A673 (cell line): ENCODE measurements around the gene LYRM4.

Source experiments
- EZH2 ChIP-seq: fragments of 200-600 bp; sonication (generic); IDR thresholded peaks from 2 replicates; pipeline ENCODE4 v1.6.1; 2017; ENCODE audit warnings: borderline replicate concordance, low read depth, mild to moderate bottlenecking, mixed read lengths, antibody characterized with exemption, low read length; ENCODE audit not compliant: poor library complexity, severe bottlenecking
- TF ChIP-seq, protein P1 (sequence below): fragments of 300-800, 200-600 bp; sonication (generic); conservative IDR thresholded peaks from 2 replicates; pipeline ENCODE4 v1.5.1; 2017; ENCODE audit warnings: low read depth, mild to moderate bottlenecking, antibody characterized with exemption, low read length, moderate library complexity, mixed read lengths

DNA sequence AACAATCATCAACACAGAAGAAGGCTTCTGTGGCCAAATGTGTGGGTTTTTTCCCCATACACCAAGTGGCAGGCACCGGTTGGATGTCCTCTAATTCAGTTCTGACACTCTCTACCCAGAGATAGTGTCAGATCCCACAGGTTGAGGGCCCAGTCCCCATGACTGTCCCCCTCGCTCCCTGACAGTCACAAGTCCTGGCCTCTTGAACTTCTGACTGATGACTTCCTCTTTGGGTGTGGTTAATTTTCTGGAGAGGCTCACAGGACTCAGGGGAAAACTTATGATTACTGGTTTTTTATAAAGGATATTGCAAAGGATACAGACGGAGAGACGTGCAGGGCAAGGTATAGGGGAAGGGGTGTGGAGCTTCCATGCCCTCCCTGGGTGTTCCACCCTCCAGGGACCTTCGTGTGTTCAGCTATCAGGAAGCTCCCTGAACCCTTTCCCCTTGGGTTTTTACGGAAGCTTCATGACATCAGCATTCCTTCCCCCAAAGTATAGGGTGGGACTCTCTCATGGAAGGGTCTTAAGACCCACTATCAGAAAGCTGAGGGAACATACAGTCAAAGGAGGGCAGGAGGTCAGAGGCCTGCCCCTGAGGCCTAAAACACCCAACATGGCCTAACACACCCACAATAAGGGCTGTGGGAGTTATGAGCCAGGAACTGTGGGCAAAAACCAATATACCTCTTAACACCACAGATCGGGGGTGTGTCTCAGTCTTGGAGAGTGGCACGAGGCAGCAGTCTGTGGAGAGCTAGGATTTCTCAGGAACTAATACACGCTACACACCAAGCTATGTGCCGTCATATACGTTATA lies 33.9 kb upstream of the LYRM4 start:
- TF ChIP-seq, protein P1, sequence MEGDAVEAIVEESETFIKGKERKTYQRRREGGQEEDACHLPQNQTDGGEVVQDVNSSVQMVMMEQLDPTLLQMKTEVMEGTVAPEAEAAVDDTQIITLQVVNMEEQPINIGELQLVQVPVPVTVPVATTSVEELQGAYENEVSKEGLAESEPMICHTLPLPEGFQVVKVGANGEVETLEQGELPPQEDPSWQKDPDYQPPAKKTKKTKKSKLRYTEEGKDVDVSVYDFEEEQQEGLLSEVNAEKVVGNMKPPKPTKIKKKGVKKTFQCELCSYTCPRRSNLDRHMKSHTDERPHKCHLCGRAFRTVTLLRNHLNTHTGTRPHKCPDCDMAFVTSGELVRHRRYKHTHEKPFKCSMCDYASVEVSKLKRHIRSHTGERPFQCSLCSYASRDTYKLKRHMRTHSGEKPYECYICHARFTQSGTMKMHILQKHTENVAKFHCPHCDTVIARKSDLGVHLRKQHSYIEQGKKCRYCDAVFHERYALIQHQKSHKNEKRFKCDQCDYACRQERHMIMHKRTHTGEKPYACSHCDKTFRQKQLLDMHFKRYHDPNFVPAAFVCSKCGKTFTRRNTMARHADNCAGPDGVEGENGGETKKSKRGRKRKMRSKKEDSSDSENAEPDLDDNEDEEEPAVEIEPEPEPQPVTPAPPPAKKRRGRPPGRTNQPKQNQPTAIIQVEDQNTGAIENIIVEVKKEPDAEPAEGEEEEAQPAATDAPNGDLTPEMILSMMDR = no peak
- TF ChIP-seq EZH2 = no peak
